ENCODE results near the gene HDAC4. TPM values are rescaled to one million over a fixed set of nuclear protein-coding genes. Genes with fewer than 3 reads are reported as not detected.
A peak's percentile ranks its signal among the peaks of the same experiment; 100 is the strongest.
"Not testable (repeated sequence)": the region's sequence is repeated elsewhere in the genome, so short reads cannot be mapped to it uniquely, and the experiment has no call there.

HDAC4 gene
- total RNA-seq, 2 donors from 2014 or later = 9.3 to 139 TPM

- H3K4me1 ChIP-seq; H3K36me3 ChIP-seq (replicated peaks in 1 of 2; ENCODE audit: insufficient read depth in 1 of 2, low read depth in 2 of 2); H3K4me3 ChIP-seq; DNase-seq; ATAC-seq; H3K9me3 ChIP-seq; H3K27ac ChIP-seq; H3K27me3 ChIP-seq; intact Hi-C loops (cut with DNase I): not testable (repeated sequence)
- WGBS, 2 donors = 69 to 87% methylated on average over 10 to 13 of the region's 18 CpGs
- TF ChIP-seq CTCF (IDR thresholded peaks at IDR 0.05) = peak in 1 of 7 experiments; percentile 24
Measured at GRCh38 chr2:239069362-239070333, 331.2 kb downstream of the HDAC4 start.

GRCh38 chr2:239068411-239068810 is 332.4 kb downstream of the HDAC4 start:
- H3K9me3 ChIP-seq = no peaks in the 10 kb centered on the region
- no peak overlapping the region for H3K4me3 ChIP-seq
- TF ChIP-seq POLR2A (IDR thresholded peaks at IDR 0.05) = no peak
- TF ChIP-seq CTCF (IDR thresholded peaks at IDR 0.05) = no peak
- ATAC-seq (no peak), DNase-seq (no peak)
- H3K27ac ChIP-seq = no peak overlapping the region
- H3K36me3 ChIP-seq (replicated peaks in 1 of 2; ENCODE audit: insufficient read depth in 1 of 2, low read depth in 2 of 2) = peaks cover 0 to 10% of the 10 kb centered on the region in 2 donors
- no peaks in the 10 kb centered on the region for H3K4me1 ChIP-seq
- intact Hi-C loops (cut with DNase I) = no loop called here
- WGBS, 2 donors = 93 to 96% methylated on average over 11 to 21 of the region's 21 CpGs
- no peaks in the 10 kb centered on the region for H3K27me3 ChIP-seq

GRCh38 chr2:239067196-239067865 is 333.5 kb downstream of the HDAC4 start:
- WGBS, 2 donors = 90 to 92% methylated on average over 6 to 27 of the region's 28 CpGs
- Histone ChIP-seq H3K27me3 (no peaks in the 10 kb centered on the region), H3K27ac (no peak overlapping the region), H3K9me3 (no peaks in the 10 kb centered on the region), H3K4me3 (no peak overlapping the region), H3K36me3 (replicated peaks in 1 of 2; ENCODE audit: insufficient read depth in 1 of 2, low read depth in 2 of 2) (peaks cover 0 to 8% of the 10 kb centered on the region in 2 donors), H3K4me1 (no peaks in the 10 kb centered on the region)
- DNase-seq (no peak), ATAC-seq (no peak)
- TF ChIP-seq CTCF (IDR thresholded peaks at IDR 0.05) = no peak
- no peak for TF ChIP-seq POLR2A (IDR thresholded peaks at IDR 0.05)
- intact Hi-C loops (cut with DNase I) = no loop called here

- Histone ChIP-seq H3K27ac (no peak overlapping the region), H3K36me3 (replicated peaks in 1 of 2; ENCODE audit: insufficient read depth in 1 of 2, low read depth in 2 of 2) (peaks cover 0 to 8% of the 10 kb centered on the region in 2 donors), H3K4me3 (no peak overlapping the region), H3K27me3 (no peaks in the 10 kb centered on the region), H3K4me1 (no peaks in the 10 kb centered on the region), H3K9me3 (no peaks in the 10 kb centered on the region)
- DNase-seq (no peak), ATAC-seq (no peak)
- intact Hi-C loops (cut with DNase I) = no loop called here
- 96% methylated on average over 16 to 18 of the region's 24 CpGs for WGBS, 2 donors
- TF ChIP-seq CTCF (IDR thresholded peaks at IDR 0.05) (no peak), POLR2A (IDR thresholded peaks at IDR 0.05) (no peak)
Measured at GRCh38 chr2:239066597-239066996, 334.2 kb downstream of the HDAC4 start.
